Immature natural killer cell (primary cell): ENCODE results near the gene SEMA3G. TPM values are rescaled to one million over a fixed set of nuclear protein-coding genes. Genes with fewer than 3 reads are reported as not detected.

ENCODE experiments used
- DNase-seq, 3 donors: peaks; one replicate each; pipeline ENCODE4 v3.0.0; 2022; ENCODE audit warnings: mixed read lengths in 1 of 3
- H3K27ac Mint-ChIP-seq, 6 donors: one replicate each; pipeline ENCODE4 v1.8.0; 2020; ENCODE audit warnings: mixed read lengths in 6 of 6, mild to moderate bottlenecking in 5 of 6, inconsistent platforms in 4 of 6, moderate library complexity in 3 of 6
- H3K27me3 Mint-ChIP-seq, 3 donors: one replicate each; pipeline ENCODE4 v1.8.0; 2020 to 2021; ENCODE audit warnings: low read depth in 3 of 3, mild to moderate bottlenecking in 3 of 3, mixed read lengths in 3 of 3, moderate library complexity in 3 of 3, inconsistent platforms in 1 of 3
- H3K36me3 Mint-ChIP-seq, 3 donors: one replicate each; pipeline ENCODE4 v1.8.0; 2020; ENCODE audit warnings: mixed read lengths in 3 of 3, inconsistent platforms in 2 of 3, mild to moderate bottlenecking in 2 of 3
- H3K4me1 Mint-ChIP-seq, 2 donors: one replicate each; pipeline ENCODE4 v1.8.0; 2020; ENCODE audit warnings: inconsistent platforms in 2 of 2, mild to moderate bottlenecking in 2 of 2, mixed read lengths in 2 of 2, moderate library complexity in 1 of 2
- H3K4me3 Mint-ChIP-seq, 5 donors: one replicate each; pipeline ENCODE4 v1.8.0; 2020; ENCODE audit warnings: mild to moderate bottlenecking in 5 of 5, mixed read lengths in 5 of 5, inconsistent platforms in 3 of 5, moderate library complexity in 3 of 5
- H3K9me3 Mint-ChIP-seq, 6 donors: one replicate each; pipeline ENCODE4 v1.8.0; 2020; ENCODE audit warnings: mild to moderate bottlenecking in 6 of 6, mixed read lengths in 6 of 6, inconsistent platforms in 4 of 6, moderate library complexity in 3 of 6
- polyA plus RNA-seq, 3 donors: library from polyadenylated mRNA; unstranded; fragments of 300-500 nt; fragmentation: Illumina TruSeq; gene quantifications; one replicate each; pipeline ENCODE4 v1.2.3, GENCODE V29; 2021

Gene SEMA3G
- polyA plus RNA-seq, 3 donors from 2014 or later, result not detected

DNA sequence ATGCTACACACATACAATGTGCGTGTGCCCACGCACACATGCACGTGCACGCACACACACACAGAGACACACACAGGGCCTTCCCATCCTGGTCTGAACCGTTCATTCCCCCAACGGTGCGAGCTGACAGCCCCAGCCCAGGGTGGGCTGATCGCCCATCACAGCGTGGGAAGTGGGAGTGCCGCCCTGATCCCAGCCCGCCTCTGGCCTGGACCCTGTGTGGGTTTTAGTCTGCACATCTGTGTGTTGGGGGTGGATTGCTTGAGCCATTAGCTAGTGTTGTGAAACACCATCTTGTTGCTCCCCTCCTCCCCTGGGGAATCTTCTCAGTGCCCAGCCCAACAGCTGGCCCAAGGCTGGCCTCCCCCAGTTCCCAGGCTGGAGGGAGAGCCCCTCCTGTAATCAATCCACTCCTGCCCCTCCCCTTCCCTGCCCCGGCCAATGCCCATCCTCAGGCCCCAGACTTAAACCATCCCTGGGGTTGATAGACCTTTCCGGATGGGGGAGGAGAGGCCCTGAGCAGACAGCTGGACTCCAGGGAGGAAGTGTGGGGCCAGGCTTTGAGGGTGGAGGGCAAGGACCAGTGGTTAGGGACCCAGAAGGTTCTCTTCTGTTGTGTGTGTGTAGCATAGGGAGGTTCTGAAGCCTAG, 8.3 kb downstream of the SEMA3G start:
- H3K27me3 Mint-ChIP-seq, result peaks cover 0 to 2% (median 0%) of the 10 kb centered on the region in 3 donors
- H3K9me3 Mint-ChIP-seq, result no peaks in the 10 kb centered on the region

DNA sequence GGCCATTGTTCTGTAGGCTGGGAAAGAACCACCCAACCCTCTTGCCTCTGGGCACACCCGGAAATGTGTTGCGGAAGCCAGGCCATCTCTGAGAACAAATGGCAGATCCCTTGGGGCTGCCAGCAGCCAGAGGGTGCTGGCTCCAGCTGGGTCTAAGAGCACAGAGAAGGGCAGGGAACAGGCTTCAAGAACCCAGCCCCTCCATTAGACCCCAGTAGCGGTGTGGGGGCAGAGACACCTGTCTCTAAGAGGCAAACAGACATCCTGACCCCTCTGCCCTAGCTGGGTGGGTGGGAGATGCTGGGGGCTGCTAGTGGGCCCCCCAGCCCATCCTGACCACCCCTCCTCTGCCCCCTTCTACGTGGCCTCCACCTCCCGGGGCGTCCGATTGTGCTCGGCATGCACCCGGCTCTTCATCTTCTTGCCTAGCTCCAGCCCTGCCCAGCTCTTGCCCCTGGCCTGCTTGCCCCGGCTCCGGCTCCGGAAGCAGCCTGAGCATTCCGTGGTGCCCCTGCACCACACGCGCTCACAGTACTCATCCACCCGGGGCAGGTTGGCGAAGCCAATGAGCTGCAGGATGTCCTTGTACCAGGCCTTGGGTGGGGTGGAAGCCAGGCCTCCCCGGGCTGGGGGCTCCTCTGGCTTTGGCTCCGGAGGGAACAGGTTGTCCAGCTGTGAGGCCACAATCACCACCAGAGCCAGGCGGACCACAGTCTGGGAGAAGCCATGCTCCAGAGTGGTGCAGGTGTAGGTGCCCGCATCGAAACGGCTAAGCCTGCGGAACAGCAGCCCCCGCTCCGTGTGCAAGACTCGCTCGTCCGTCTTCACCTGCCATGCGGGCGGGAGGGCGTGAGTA, 9.4 kb downstream of the SEMA3G start:
- DNase-seq, result no peak
- no peak overlapping the region for H3K4me3 Mint-ChIP-seq
- peaks cover 0 to 2% (median 0%) of the 10 kb centered on the region in 3 donors for H3K27me3 Mint-ChIP-seq
- H3K4me1 Mint-ChIP-seq, result no peaks in the 10 kb centered on the region
- H3K36me3 Mint-ChIP-seq, result no peaks in the 10 kb centered on the region
- no peaks in the 10 kb centered on the region for H3K9me3 Mint-ChIP-seq
- H3K27ac Mint-ChIP-seq, result no peak overlapping the region

More for the DNA sequence above, 8.3 kb downstream of the SEMA3G start:
- H3K4me3 Mint-ChIP-seq, result no peak overlapping the region
- H3K36me3 Mint-ChIP-seq, result no peaks in the 10 kb centered on the region
- H3K4me1 Mint-ChIP-seq, result no peaks in the 10 kb centered on the region
- H3K27ac Mint-ChIP-seq, result no peak overlapping the region
- no peak for DNase-seq

DNA sequence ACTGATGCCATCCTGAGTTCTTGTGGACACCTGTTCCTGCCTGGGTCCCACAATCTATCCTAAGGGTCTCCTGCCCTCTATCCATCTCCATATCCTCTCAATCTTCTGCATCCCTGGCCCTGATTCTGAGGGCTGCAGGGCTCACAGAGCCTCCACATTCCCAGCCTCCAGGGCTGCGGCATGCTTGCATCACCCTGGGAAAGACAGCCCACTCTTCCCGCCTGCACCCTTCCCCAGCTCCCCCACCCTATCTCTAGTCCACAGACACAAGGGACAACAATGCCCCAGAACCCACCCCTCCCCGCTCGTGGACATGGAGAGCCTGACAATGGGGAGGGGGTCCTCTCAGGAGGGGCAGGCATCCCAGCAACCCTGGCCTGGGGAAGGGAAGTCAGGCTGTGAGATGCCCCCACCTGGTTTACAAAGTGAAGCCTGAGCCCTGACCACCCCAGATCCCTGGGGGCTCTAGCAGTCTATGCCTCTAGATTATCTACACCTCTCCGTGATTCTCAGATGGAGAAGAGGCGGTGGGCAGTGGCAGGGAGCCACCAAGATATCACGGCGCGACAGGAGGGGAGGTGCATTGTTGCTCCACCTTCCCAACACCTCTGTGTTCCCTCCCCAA, 10.3 kb downstream of the SEMA3G start:
- no peak for DNase-seq
- no peaks in the 10 kb centered on the region for H3K36me3 Mint-ChIP-seq

DNA sequence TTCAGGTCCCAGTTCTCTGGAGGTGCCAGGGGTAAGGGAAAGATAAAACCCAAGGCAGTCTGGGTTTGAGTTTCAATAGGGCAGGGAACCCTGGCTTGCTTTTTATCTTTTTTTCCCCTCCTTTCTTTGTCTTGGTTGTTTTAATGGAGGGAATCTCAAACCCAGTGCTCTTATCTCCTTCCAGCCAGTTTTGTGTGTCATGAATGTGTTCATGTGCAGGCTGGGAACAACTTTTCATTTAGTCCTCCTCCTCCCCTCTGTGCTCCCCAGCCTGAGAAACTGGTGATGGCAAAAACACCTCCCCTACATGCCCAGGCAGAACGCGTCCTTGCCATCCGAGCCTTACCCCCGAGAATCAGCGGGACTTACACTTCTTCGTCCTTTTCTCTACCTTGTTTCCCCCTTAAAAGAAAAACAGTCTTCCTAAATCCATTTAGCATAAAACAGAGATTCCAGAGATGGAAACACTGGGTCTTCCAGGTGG, 10.9 kb downstream of the SEMA3G start:
- peaks cover 0 to 2% (median 0%) of the 10 kb centered on the region in 3 donors for H3K27me3 Mint-ChIP-seq
- no peaks in the 10 kb centered on the region for H3K4me1 Mint-ChIP-seq
- no peak for DNase-seq
- H3K4me3 Mint-ChIP-seq, result no peak overlapping the region
- no peaks in the 10 kb centered on the region for H3K36me3 Mint-ChIP-seq
- no peaks in the 10 kb centered on the region for H3K9me3 Mint-ChIP-seq
- peak overlapping the region in 1 of 6 donors; percentile 6 for H3K27ac Mint-ChIP-seq

More for the DNA sequence above, 10.3 kb downstream of the SEMA3G start:
- peak overlapping the region in 1 of 6 donors; percentile 6 for H3K27ac Mint-ChIP-seq
- H3K4me1 Mint-ChIP-seq, result no peaks in the 10 kb centered on the region
- H3K9me3 Mint-ChIP-seq, result no peaks in the 10 kb centered on the region
- H3K4me3 Mint-ChIP-seq, result no peak overlapping the region
- H3K27me3 Mint-ChIP-seq, result peaks cover 0 to 2% (median 0%) of the 10 kb centered on the region in 3 donors

DNA sequence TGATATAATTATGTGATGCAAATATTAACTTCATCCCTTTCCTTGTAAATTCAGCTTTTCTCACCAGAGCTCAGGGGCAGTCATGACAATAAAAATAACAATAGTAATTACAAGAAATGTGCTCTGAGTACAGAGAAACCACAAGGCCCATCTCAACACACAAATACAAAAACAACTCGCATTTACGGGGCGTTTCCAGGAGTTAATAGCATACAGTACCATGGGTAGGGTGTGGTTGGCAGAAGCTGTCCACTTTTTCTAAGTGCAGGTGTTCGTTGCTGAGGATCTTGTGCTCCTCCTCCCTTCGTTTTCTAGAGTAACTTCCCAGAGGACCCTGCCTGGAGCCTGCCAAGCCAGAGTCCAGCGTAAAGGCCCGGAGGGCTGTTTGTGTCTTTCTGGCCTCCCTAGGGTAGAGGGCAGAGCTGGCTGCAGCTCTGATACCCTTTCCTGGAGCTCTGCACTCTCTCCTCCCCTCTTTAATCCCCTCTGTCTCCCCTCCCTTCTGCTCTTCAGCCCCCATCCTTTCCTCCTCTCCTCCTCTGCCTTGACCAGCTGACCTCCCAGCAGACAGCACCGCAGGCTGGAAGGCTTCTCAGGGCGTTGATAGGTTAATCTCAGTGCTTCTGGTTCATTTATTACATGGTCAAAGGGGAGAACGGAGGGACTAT, 11.4 kb downstream of the SEMA3G start:
- peak overlapping the region in 1 of 6 donors; percentile 6 for H3K27ac Mint-ChIP-seq
- no peaks in the 10 kb centered on the region for H3K36me3 Mint-ChIP-seq
- peaks cover 0 to 2% (median 2%) of the 10 kb centered on the region in 3 donors for H3K27me3 Mint-ChIP-seq
- no peaks in the 10 kb centered on the region for H3K9me3 Mint-ChIP-seq
- no peak for DNase-seq
- H3K4me1 Mint-ChIP-seq, result no peaks in the 10 kb centered on the region
- H3K4me3 Mint-ChIP-seq, result no peak overlapping the region

DNA sequence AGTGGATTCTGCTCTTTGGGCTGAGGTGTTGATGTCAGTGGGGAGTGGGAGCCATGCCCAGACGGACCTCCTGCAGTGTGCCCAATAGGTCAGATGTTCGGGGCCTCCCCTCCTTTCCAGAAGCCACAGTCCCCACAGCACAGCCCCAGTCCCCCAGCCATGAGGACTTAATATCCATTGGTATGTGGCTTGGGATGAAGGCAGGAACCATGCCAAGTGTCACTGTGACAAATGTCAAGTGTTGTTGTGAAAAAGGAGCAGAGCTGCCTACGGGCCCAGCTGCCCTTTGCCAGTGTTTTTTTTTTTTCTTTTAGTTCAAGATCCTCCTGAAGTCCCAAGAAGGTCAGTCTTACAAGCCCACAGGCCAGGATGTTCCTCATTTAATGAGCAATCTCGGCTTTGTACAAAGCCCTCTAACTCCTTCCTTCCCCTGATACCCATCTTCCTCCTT, 12.2 kb downstream of the SEMA3G start:
- no peak for DNase-seq
- Mint-ChIP-seq H3K9me3 (no peaks in the 10 kb centered on the region), H3K36me3 (no peaks in the 10 kb centered on the region), H3K27ac (no peak overlapping the region), H3K4me1 (no peaks in the 10 kb centered on the region), H3K27me3 (peaks cover 0 to 2% (median 2%) of the 10 kb centered on the region in 3 donors), H3K4me3 (no peak overlapping the region)

DNA sequence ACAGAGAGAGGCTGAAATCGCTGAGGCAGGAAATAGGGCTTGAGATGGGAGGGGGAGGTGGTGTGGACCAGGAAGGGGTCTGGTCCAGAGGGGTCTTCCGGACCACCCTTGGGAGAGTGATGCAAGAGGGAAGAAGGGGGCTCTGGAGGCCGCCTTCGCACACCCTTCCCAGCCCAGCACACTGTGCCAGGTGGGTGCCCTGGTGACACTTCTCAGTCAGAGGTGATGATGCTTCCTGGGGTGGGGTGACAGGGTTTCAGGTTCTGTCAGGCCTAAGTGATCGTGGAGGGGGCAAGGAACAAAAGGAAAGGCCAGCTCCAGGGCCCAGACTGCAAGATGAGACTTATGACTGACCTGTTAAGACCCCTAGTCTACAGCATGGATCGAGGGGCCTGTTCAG, 12.7 kb downstream of the SEMA3G start:
- Mint-ChIP-seq H3K27ac (peak overlapping the region in 1 of 6 donors; percentile 55), H3K9me3 (no peaks in the 10 kb centered on the region), H3K36me3 (no peaks in the 10 kb centered on the region), H3K4me1 (no peaks in the 10 kb centered on the region), H3K4me3 (no peak overlapping the region), H3K27me3 (peaks cover 0 to 2% (median 2%) of the 10 kb centered on the region in 3 donors)
- DNase-seq, result no peak

DNA sequence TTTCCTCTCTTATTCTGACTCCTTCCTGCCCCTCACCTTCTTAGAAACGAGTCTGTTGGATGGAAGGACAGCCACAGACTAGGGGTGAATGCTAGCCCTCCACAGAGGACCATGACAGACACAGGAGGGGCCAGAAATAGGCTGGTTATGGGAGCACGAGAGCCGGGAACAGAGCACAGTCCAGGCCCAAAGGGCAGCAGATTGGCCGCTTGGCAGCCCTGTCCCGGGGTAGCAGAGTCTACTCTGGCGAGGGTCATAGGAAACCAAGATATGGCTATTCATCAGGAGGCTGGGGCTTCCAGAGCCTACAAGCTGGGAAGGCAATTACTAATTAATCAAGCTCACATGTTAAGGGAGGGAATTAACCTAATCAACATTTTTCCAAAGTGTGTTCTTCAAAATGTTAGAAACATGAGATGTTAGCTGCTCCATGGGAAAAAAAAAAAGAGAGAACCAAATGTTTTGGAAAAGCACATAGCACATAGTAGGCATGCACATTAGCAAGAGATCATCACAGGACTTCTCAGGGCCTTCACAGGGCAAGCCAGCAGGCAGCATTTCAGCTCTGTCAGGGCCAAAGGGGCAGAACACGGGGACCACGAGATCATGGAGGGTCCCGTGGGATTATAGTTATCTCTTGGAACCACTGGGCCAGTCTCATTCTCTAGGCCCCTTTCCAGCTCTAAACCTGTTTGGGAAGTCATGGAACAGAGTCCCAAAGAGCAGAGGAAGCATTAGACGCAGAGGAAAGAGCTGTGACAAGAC, 13.3 kb downstream of the SEMA3G start:
- Mint-ChIP-seq H3K36me3 (no peaks in the 10 kb centered on the region), H3K27me3 (peaks cover 0 to 2% (median 2%) of the 10 kb centered on the region in 3 donors), H3K4me1 (no peaks in the 10 kb centered on the region), H3K27ac (no peak overlapping the region), H3K4me3 (no peak overlapping the region), H3K9me3 (no peaks in the 10 kb centered on the region)
- DNase-seq, result no peak

DNA sequence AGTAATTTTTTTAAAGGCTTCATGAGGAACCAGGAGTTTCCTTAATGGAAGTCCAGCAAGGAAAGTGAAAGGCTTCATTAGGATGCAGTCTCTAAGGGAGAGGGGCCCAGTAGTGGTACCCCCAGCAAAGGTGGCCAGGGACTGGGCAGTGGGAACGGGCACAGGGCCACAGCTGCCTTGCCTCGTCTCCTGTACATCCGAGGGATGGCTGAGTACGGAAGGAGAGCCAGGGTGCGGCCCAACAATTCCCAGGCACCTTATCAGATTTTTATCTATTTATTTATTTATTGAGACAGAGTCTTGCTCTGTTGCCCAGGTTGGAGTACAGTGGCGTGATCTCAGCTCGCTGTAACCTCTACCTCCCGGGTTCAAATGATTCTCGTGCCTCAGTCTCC, 14.5 kb downstream of the SEMA3G start:
- no peaks in the 10 kb centered on the region for H3K4me1 Mint-ChIP-seq
- no peak for DNase-seq
- peaks cover 0 to 2% (median 2%) of the 10 kb centered on the region in 3 donors for H3K27me3 Mint-ChIP-seq
- H3K36me3 Mint-ChIP-seq, result no peaks in the 10 kb centered on the region
- no peak overlapping the region for H3K4me3 Mint-ChIP-seq
- H3K27ac Mint-ChIP-seq, result no peak overlapping the region
- H3K9me3 Mint-ChIP-seq, result no peaks in the 10 kb centered on the region

DNA sequence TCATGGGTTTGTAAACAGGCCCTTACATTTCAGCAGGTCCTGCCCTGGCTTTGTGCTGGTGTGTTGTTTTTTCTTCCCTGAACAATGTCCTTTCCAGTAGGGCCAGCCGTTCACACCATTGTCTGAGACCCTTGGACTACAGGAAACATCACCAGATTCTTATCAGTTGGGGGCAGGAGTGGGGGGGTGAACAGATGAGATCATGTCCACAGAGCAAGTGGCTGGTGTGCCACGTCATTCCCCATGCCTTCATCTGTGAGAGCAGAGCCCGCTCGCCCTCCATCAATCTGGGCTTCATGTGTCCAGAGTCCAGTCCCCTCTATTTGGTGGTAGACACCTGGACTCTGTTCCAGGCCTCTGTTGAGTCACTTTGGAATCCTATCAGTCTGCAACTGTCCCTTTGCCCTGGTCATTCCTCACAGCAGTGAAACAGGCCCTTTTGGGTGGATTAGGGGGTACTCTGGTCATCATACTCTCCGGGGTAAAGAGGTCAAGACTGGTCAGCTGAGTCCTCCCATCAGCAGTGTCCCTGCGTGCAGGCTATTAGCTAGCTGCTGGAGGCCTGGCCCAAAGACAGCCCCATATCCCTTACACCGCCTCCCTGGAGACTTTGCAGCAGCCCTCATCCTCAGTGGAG, 15.0 kb downstream of the SEMA3G start:
- Mint-ChIP-seq H3K36me3 (no peaks in the 10 kb centered on the region), H3K4me3 (no peak overlapping the region), H3K4me1 (no peaks in the 10 kb centered on the region), H3K9me3 (no peaks in the 10 kb centered on the region), H3K27me3 (peaks cover 0 to 2% (median 2%) of the 10 kb centered on the region in 3 donors), H3K27ac (no peak overlapping the region)
- DNase-seq, result no peak

DNA sequence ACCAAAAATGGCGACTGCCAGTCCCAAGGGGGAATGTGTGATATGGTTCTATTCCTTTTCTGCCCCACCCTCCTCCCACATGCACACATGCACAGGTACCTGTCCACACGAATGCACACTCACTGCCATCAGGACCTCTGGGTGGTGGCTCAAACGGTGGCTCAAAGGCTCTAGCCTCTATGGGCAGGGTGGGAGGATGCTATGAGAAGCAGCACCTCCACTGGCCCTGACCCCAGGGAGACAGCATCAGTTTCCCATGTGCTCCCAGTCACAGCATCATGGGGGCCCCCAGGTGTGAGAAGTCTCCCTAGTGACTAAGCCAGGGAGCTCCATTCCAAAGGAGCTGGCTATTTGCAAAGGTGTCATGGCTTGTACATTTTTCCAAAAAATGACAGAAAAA, 15.9 kb downstream of the SEMA3G start:
- Mint-ChIP-seq H3K27me3 (peaks cover 0 to 2% (median 0%) of the 10 kb centered on the region in 3 donors), H3K4me3 (no peak overlapping the region), H3K27ac (no peak overlapping the region), H3K9me3 (no peaks in the 10 kb centered on the region), H3K4me1 (no peaks in the 10 kb centered on the region), H3K36me3 (no peaks in the 10 kb centered on the region)
- no peak for DNase-seq

DNA sequence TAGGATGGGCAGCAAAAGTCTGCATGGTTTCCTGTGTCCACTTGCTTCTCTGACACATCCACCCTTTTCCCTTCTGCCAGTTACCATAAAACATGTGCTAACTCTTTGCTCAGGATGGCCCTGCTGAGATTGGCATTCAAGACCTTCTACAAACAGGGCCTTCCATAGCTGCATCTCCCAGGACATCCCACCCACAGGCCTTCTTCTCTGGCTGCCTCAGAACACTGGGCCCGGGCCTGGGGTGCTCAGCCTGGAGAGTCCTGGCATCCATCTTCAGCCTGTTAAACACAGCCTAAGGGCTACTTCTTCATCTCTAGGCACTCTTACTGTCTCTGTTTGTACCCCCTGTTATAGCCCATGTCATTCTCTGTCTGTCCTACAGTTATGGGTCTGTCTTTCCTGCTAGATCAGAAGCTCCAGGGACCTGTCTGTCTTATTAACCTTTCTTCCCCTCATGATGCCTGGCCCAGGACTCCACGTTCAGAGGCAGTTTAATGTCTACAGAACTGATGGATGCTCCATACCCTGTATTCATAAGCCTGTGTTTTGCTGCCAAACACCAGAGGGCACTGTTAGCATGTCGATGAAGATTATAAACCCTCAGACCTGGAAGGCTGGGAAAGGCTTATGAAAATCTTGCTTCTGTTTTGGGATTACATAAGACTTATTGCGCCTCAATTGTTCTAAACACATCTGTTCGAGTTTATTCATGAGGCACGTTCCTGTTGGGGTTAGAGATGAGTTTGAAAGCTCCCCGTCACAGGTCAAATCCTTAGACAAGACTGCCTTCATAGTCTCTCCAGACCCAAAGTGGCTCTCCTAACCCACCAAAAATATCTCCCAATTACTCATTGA, 16.5 kb downstream of the SEMA3G start:
- H3K4me3 Mint-ChIP-seq, result no peak overlapping the region

More for the DNA sequence above, 16.5 kb downstream of the SEMA3G start:
- Mint-ChIP-seq H3K9me3 (no peaks in the 10 kb centered on the region), H3K4me1 (no peaks in the 10 kb centered on the region), H3K27me3 (peaks cover 0 to 2% (median 0%) of the 10 kb centered on the region in 3 donors), H3K36me3 (no peaks in the 10 kb centered on the region), H3K27ac (no peak overlapping the region)
- peak; percentile 25 to 39 (median 34) for DNase-seq
